Peyer's patch (tissue), 4 donors: ENCODE data around the gene SLC9A3. TPM values are rescaled to one million over a fixed set of nuclear protein-coding genes. Genes with fewer than 3 reads are reported as not detected.
A peak's percentile ranks its signal among the peaks of the same experiment; 100 is the strongest.

Source experiments
- DNase-seq, 3 donors: peaks; one replicate each; pipeline ENCODE4 v3.0.0-alpha.2; 2017 to 2019
- H3K27ac ChIP-seq, 4 donors: fragments of 200-600 bp; sonication (generic); one replicate each; pipeline ENCODE4 v1.5.1; 2016 to 2019
- H3K27me3 ChIP-seq, 2 donors: fragments of 200-600 bp; sonication (generic); one replicate each; pipeline ENCODE4 v1.5.1; 2019
- H3K36me3 ChIP-seq, 3 donors: fragments of 200-600 bp; sonication (generic); one replicate each; pipeline ENCODE4 v1.5.1; 2016 to 2019
- H3K4me1 ChIP-seq, 4 donors: fragments of 200-600 bp; sonication (generic); one replicate each; pipeline ENCODE4 v1.5.1; 2016 to 2019
- H3K4me3 ChIP-seq, 4 donors: fragments of 200-600 bp; sonication (generic); 1 replicate in 3 of 4; 2 replicates in 1 of 4; pipeline ENCODE4 v1.5.1; 2016 to 2019; ENCODE audit warnings: mild to moderate bottlenecking in 1 of 4
- H3K9me3 ChIP-seq, 4 donors: fragments of 200-600 bp; sonication (generic); one replicate each; pipeline ENCODE4 v1.5.1; 2016 to 2019; ENCODE audit warnings: mild to moderate bottlenecking in 1 of 4
- POLR2A ChIP-seq, 2 donors: fragments of 450-650 bp; IDR thresholded peaks; one replicate each; pipeline ENCODE4 v1.5.1; 2017; ENCODE audit warnings: antibody characterized with exemption in 2 of 2, mild to moderate bottlenecking in 2 of 2, moderate library complexity in 2 of 2
- total RNA-seq, 4 donors: library from RNA; depleted of rRNA; stranded (reverse); fragments of >200 nt; gene quantifications; one replicate each; pipeline ENCODE4 v1.1.0, GENCODE V29; 2016
- TF ChIP-seq, protein P1 (sequence below), 6 experiments: fragments of 450-650 bp in 4 of 6; fragments of 200-600 bp in 2 of 6; sonication (generic) in 1 of 6; IDR thresholded peaks; one replicate each; pipeline ENCODE4 v1.5.1; 2017 to 2019; ENCODE audit warnings: antibody characterized with exemption in 6 of 6, mild to moderate bottlenecking in 3 of 6, moderate library complexity in 1 of 6

Gene SLC9A3
- total RNA-seq, 4 donors from 2014 or later, result 16.5 to 320 (median 283) TPM

DNA sequence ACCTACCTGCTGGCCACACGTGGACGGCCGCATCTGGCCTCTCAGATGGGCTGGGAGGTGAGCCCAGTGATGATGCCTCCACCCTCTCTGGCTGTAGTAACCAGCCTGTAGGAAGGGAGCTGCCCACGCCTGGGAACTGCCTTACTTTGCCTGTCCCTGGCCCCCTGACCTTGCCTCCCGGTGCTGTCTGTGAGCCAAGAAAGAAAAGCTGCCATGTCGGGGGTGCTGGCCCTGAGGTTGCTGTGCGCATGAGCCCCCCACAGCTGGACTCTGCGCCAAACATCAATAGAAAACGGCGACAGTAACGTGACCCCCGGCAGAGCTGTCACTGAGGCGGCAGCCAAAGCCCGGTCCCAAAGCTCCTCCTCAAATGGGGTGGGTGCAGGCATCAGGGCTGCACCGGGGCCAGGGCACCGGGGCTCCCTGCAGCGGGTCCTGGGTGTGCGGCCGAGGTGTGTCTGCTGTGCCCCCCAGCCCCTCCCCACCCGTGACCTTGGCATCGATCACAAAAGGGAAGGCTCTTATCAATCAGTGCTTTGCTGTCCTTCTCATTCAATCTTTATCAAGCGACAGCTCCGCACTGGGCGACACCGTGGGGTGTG is 15.3 kb upstream of the SLC9A3 start:
- Histone ChIP-seq H3K27ac (no peak overlapping the region), H3K4me1 (peaks cover 0 to 13% (median 8%) of the 10 kb centered on the region in 4 donors), H3K4me3 (no peak overlapping the region), H3K36me3 (no peaks in the 10 kb centered on the region), H3K9me3 (peaks cover 0 to 12% (median 0%) of the 10 kb centered on the region in 4 donors), H3K27me3 (no peaks in the 10 kb centered on the region)
- TF ChIP-seq, protein P1, sequence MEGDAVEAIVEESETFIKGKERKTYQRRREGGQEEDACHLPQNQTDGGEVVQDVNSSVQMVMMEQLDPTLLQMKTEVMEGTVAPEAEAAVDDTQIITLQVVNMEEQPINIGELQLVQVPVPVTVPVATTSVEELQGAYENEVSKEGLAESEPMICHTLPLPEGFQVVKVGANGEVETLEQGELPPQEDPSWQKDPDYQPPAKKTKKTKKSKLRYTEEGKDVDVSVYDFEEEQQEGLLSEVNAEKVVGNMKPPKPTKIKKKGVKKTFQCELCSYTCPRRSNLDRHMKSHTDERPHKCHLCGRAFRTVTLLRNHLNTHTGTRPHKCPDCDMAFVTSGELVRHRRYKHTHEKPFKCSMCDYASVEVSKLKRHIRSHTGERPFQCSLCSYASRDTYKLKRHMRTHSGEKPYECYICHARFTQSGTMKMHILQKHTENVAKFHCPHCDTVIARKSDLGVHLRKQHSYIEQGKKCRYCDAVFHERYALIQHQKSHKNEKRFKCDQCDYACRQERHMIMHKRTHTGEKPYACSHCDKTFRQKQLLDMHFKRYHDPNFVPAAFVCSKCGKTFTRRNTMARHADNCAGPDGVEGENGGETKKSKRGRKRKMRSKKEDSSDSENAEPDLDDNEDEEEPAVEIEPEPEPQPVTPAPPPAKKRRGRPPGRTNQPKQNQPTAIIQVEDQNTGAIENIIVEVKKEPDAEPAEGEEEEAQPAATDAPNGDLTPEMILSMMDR (IDR thresholded peaks at IDR 0.05), result no peak
- no peak for TF ChIP-seq POLR2A (IDR thresholded peaks at IDR 0.05)
- DNase-seq, result peak in 2 of 3 donors; percentile 36 to 44

DNA sequence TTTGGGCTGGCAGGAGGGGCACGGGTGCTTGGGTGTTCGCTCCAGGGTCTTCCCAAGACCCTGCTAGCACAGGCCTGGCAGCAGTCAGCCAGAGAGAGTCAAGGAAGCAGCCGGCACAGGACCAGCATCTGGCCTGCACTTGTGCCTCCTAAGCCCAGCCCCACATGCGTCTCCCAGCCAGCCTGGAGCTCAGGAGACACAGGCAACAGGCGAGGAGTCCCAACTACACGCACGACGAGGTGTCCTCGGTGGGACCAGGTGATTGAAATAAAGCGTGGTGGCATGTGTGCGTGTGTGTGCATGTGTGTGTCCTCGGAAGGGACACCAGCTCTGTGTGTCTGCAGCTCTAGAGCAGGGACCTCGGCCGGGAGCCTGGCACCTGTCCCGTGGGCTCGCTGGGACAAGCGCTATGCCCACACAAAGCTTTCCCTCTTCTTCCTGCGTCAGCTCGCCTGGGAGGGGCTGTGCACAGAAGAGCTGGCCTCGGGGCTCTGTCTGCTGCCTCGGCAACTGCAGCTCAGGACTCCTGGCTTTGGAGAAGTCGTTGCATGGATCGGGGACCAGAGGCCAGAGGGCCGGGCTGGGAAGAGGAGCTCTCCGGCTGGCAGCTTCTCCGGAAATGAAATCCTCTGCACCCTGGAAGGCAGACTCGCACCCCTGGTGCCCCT is 14.7 kb upstream of the SLC9A3 start:
- Histone ChIP-seq H3K4me1 (peaks cover 0 to 7% (median 3%) of the 10 kb centered on the region in 4 donors), H3K36me3 (no peaks in the 10 kb centered on the region), H3K9me3 (peaks cover 0 to 6% (median 0%) of the 10 kb centered on the region in 4 donors), H3K27me3 (no peaks in the 10 kb centered on the region), H3K4me3 (no peak overlapping the region), H3K27ac (no peak overlapping the region)
- no peak for TF ChIP-seq POLR2A (IDR thresholded peaks at IDR 0.05)
- TF ChIP-seq, protein P1 (IDR thresholded peaks at IDR 0.05), result no peak
- DNase-seq, result peak in 2 of 3 donors; percentile 32 to 50

DNA sequence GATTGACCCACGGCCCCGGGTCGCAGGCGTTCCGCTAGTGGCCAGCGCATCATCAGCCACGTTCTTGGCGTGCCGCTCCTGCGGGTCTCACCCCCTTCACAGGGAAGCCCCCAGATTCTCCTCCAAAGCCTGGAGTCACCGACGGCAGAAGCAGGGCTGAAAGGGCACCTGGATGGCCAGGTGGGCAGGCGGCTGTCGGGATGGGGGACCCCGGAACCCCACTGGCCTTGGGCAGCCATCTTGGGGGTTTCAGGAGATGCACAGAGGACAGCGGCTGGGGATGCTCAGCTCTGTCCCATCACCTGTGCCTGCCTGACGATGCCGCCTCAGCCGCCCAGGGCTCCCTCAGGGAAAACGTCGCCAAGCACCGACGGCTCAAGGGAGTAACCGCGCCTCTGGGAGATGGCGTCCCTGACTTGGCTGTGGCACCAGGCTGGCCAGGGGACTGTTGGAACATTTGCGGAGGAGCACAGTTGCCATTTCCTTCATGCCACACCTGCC is 14.1 kb upstream of the SLC9A3 start:
- Histone ChIP-seq H3K4me1 (peaks cover 0 to under 1% (median under 1%) of the 10 kb centered on the region in 4 donors), H3K9me3 (peaks cover 0 to under 1% (median 0%) of the 10 kb centered on the region in 4 donors), H3K27me3 (no peaks in the 10 kb centered on the region), H3K27ac (no peak overlapping the region), H3K4me3 (no peak overlapping the region), H3K36me3 (no peaks in the 10 kb centered on the region)
- no peak for TF ChIP-seq POLR2A (IDR thresholded peaks at IDR 0.05)
- TF ChIP-seq, protein P1 (IDR thresholded peaks at IDR 0.05), result no peak
- DNase-seq, result no peak

DNA sequence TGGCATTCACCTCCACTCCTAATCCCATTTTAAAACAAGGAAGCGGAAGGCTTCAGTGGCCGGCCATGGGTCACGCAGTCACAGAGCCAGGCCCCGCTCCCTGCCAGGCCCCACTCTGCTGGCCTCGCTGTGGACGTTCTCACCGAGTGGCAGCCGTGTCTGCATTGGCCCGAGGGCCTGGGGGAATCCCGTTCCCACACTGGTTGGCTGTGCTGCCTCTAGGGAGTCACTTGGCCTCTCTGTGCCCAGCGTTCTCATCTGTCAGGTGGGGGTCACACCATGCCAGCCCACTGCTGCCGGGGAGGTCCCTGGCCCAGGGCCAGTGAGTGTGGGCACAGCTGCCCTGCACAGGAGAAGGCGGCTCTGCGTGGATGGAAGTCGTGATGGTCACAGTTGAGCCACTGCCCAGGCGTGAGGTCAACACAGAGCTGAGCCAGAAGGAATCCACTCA is 13.4 kb upstream of the SLC9A3 start:
- Histone ChIP-seq H3K27me3 (no peaks in the 10 kb centered on the region), H3K27ac (no peak overlapping the region), H3K4me3 (no peak overlapping the region), H3K9me3 (no peaks in the 10 kb centered on the region), H3K36me3 (no peaks in the 10 kb centered on the region), H3K4me1 (no peaks in the 10 kb centered on the region)
- DNase-seq, result peak in 1 of 3 donors; percentile 34
- no peak for TF ChIP-seq POLR2A (IDR thresholded peaks at IDR 0.05)
- TF ChIP-seq, protein P1 (IDR thresholded peaks at IDR 0.05), result no peak

DNA sequence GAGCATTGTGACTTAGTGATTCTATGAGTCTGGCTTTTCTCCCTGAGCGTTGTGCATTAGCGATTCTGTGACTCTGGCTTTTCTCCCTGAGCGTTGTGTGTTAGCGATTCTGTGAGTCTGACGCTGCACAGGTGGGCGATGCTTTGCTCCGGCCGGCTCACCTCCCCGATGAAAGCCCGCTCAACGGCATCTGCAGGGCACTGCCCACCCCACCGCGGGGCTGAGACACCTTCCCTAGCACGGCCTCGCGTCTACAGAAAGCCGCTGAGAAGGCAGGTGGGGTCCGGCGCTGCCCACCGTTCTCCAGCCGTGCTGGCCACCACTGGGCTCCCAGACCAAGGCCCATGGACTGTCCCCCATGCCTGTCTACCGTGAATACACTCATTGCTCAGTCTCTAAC is 12.8 kb upstream of the SLC9A3 start:
- H3K27me3 ChIP-seq, result peaks cover 0 to under 1% of the 10 kb centered on the region in 2 donors
- no peak overlapping the region for H3K4me3 ChIP-seq
- DNase-seq, result no peak
- H3K4me1 ChIP-seq, result no peaks in the 10 kb centered on the region
- H3K36me3 ChIP-seq, result no peaks in the 10 kb centered on the region
- H3K27ac ChIP-seq, result no peak overlapping the region
- no peaks in the 10 kb centered on the region for H3K9me3 ChIP-seq
- no peak for TF ChIP-seq POLR2A (IDR thresholded peaks at IDR 0.05)
- TF ChIP-seq, protein P1 (IDR thresholded peaks at IDR 0.05), result no peak
